Measurements from ENCODE around the gene MFGE8. TPM values are rescaled to one million over a fixed set of nuclear protein-coding genes. Genes with fewer than 3 reads are reported as not detected.

Gene MFGE8
- total RNA-seq, 1 experiment from 2014 or later = 151 TPM

GRCh38 chr15:88908123-88908522 lies 5.1 kb downstream of the MFGE8 start:
- peaks cover 73% of the 10 kb centered on the region for H3K36me3 ChIP-seq (replicated peaks; ENCODE audit: control insufficient read depth, insufficient read depth, low read length)
- H3K4me3 ChIP-seq (ENCODE audit: insufficient read depth, low read depth, low read length) = no peak overlapping the region
- H3K27me3 ChIP-seq (ENCODE audit: control insufficient read depth, insufficient read depth, low read length) = no peaks in the 10 kb centered on the region
- peak; percentile 21 for DNase-seq

- Histone ChIP-seq H3K36me3 (replicated peaks; ENCODE audit: control insufficient read depth, insufficient read depth, low read length) (peaks cover 83% of the 10 kb centered on the region), H3K4me3 (ENCODE audit: insufficient read depth, low read depth, low read length) (no peak overlapping the region), H3K27me3 (ENCODE audit: control insufficient read depth, insufficient read depth, low read length) (no peaks in the 10 kb centered on the region)
- peak; percentile 24 for DNase-seq
These were observed 6.1 kb downstream of the MFGE8 start for GRCh38 chr15:88907111-88907510.

GRCh38 chr15:88906551-88906950 lies 6.6 kb downstream of the MFGE8 start:
- DNase-seq = peak; percentile 19
- no peak overlapping the region for H3K4me3 ChIP-seq (ENCODE audit: insufficient read depth, low read depth, low read length)
- H3K36me3 ChIP-seq (replicated peaks; ENCODE audit: control insufficient read depth, insufficient read depth, low read length) = peaks cover 89% of the 10 kb centered on the region
- H3K27me3 ChIP-seq (ENCODE audit: control insufficient read depth, insufficient read depth, low read length) = no peaks in the 10 kb centered on the region

- DNase-seq = no peak
- H3K36me3 ChIP-seq (replicated peaks; ENCODE audit: control insufficient read depth, insufficient read depth, low read length) = peaks cover 92% of the 10 kb centered on the region
- no peak overlapping the region for H3K4me3 ChIP-seq (ENCODE audit: insufficient read depth, low read depth, low read length)
- no peaks in the 10 kb centered on the region for H3K27me3 ChIP-seq (ENCODE audit: control insufficient read depth, insufficient read depth, low read length)
These were observed 7.0 kb downstream of the MFGE8 start for GRCh38 chr15:88906130-88906529.

- Histone ChIP-seq H3K36me3 (replicated peaks; ENCODE audit: control insufficient read depth, insufficient read depth, low read length) (peaks cover 92% of the 10 kb centered on the region), H3K4me3 (ENCODE audit: insufficient read depth, low read depth, low read length) (no peak overlapping the region), H3K27me3 (ENCODE audit: control insufficient read depth, insufficient read depth, low read length) (no peaks in the 10 kb centered on the region)
- peak; percentile 30 for DNase-seq
These were observed 7.6 kb downstream of the MFGE8 start for GRCh38 chr15:88905576-88905975.

- H3K27me3 ChIP-seq (ENCODE audit: control insufficient read depth, insufficient read depth, low read length) = no peaks in the 10 kb centered on the region
- peak; percentile 90 for DNase-seq
- H3K36me3 ChIP-seq (replicated peaks; ENCODE audit: control insufficient read depth, insufficient read depth, low read length) = peaks cover 88% of the 10 kb centered on the region
- H3K4me3 ChIP-seq (ENCODE audit: insufficient read depth, low read depth, low read length) = no peak overlapping the region
These were observed 8.4 kb downstream of the MFGE8 start for GRCh38 chr15:88904624-88905327.

DNA sequence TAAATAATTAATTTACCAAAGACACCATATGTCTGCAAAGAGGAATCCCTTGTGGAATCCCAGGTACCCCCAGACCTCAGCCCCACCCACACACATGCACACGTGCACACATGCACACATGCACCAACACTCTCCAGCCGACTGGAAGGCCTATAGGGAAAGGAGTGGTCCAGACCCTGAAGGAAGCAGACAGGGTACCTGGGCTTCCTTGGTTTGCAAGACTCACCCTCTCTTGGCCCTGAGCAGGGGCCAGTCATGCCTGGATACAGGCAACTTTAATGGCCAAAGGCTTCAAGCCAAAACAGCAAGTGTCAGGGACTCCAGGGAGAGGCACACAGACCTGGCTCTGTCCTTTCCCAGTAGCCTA lies 8.9 kb downstream of the MFGE8 start:
- DNase-seq = no peak
- Histone ChIP-seq H3K36me3 (replicated peaks; ENCODE audit: control insufficient read depth, insufficient read depth, low read length) (peaks cover 87% of the 10 kb centered on the region), H3K27me3 (ENCODE audit: control insufficient read depth, insufficient read depth, low read length) (no peaks in the 10 kb centered on the region), H3K4me3 (ENCODE audit: insufficient read depth, low read depth, low read length) (no peak overlapping the region)

- no peaks in the 10 kb centered on the region for H3K27me3 ChIP-seq (ENCODE audit: control insufficient read depth, insufficient read depth, low read length)
- H3K36me3 ChIP-seq (replicated peaks; ENCODE audit: control insufficient read depth, insufficient read depth, low read length) = peaks cover 73% of the 10 kb centered on the region
- no peak overlapping the region for H3K4me3 ChIP-seq (ENCODE audit: insufficient read depth, low read depth, low read length)
- peak; percentile 6 for DNase-seq
These were observed 10.3 kb downstream of the MFGE8 start for GRCh38 chr15:88902846-88903245.

DNA sequence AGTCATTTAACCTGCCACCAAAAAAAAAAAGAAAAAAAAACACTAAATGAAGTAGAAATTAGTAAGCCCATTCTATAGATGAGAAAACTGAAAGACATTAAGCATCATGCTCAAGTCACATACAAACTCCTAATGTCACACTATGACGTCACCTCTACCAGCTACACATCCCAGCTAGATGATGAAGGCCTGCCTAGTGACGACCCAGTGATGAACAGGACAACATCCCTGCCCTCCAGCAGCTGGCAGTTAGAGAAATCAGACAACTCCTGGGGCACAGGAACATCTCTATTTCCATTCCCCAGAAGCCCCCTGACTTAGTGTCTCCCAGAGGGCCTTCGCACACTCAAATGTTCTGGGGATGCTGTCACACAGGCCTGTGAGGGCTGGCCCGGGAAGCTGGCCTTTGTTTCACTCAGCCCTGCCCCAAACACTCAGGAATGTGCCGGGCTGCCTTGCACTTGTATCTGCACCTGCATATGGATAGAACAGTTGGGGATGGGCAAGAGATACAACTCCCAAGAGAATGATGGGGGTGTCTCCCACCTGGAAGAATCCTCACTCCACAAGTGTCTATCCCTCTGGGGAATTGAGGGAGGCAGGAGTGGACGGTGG lies 10.9 kb downstream of the MFGE8 start:
- peaks cover 67% of the 10 kb centered on the region for H3K36me3 ChIP-seq (replicated peaks; ENCODE audit: control insufficient read depth, insufficient read depth, low read length)

DNA sequence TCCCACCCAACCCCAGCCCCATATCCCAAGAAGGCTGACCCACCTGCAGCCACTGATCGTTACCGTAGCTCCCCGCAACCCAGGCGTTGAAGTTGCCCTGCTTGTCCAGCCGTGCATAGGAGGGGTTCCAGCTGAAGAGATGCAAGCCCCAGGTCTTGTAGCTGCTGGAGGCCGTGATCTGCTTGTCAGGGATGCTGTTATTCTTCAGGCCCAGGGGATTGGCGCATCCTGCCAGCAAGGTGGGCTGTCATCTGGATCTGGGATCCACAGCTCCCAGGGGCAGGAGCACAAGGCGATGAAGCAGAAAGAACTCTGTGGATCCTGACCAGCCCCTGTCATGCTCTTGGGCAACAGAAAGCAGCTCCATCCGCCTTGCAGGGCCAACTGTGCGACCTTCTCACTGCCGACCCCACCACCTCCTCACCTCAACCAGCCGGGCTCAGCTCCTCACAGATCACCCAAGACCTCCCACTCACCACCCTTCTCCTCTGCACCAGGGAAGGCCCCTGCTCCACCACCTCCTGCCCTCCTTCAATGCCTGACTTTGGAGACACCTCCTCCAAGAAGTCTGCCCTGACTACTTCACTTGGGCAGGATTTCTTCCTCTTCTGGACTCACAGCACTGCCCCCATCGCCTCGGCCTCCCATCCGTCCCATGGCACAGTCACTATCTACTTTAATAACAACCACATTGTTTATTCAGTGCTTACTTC lies 11.5 kb downstream of the MFGE8 start:
- DNase-seq = peak; percentile 9
- Histone ChIP-seq H3K4me3 (ENCODE audit: insufficient read depth, low read depth, low read length) (no peak overlapping the region), H3K36me3 (replicated peaks; ENCODE audit: control insufficient read depth, insufficient read depth, low read length) (peaks cover 63% of the 10 kb centered on the region)

More for the DNA sequence above, 10.9 kb downstream of the MFGE8 start:
- peak; percentile 7 for DNase-seq
- no peak overlapping the region for H3K4me3 ChIP-seq (ENCODE audit: insufficient read depth, low read depth, low read length)
- no peaks in the 10 kb centered on the region for H3K27me3 ChIP-seq (ENCODE audit: control insufficient read depth, insufficient read depth, low read length)

DNA sequence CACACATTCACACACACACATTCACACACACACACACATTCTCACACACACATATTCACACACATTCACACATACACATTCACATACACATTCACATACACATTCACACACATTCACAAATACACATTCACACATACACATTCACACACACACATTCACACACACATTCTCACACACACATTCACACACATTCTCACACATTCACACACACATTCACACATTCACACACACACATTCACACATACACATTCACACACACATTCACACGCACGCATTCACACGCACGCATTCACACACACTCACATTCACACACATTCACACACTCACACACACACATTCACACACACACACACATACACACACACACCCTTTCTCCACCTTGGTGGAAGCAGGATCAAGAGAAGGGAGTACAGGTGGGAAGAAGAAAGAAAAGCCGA lies 12.2 kb downstream of the MFGE8 start:
- Histone ChIP-seq H3K36me3 (replicated peaks; ENCODE audit: control insufficient read depth, insufficient read depth, low read length) (peaks cover 57% of the 10 kb centered on the region), H3K4me3 (ENCODE audit: insufficient read depth, low read depth, low read length) (no peak overlapping the region), H3K27me3 (ENCODE audit: control insufficient read depth, insufficient read depth, low read length) (no peaks in the 10 kb centered on the region)
- DNase-seq = no peak

More for the DNA sequence above, 11.5 kb downstream of the MFGE8 start:
- H3K27me3 ChIP-seq (ENCODE audit: control insufficient read depth, insufficient read depth, low read length) = no peaks in the 10 kb centered on the region

- Histone ChIP-seq H3K27me3 (ENCODE audit: control insufficient read depth, insufficient read depth, low read length) (peaks cover 4% of the 10 kb centered on the region), H3K4me3 (ENCODE audit: insufficient read depth, low read depth, low read length) (no peak overlapping the region), H3K36me3 (replicated peaks; ENCODE audit: control insufficient read depth, insufficient read depth, low read length) (peaks cover 51% of the 10 kb centered on the region)
- peak; percentile 24 for DNase-seq
These were observed 12.7 kb downstream of the MFGE8 start for GRCh38 chr15:88900309-88900981.

GRCh38 chr15:88899251-88899650 lies 13.9 kb downstream of the MFGE8 start:
- Histone ChIP-seq H3K36me3 (replicated peaks; ENCODE audit: control insufficient read depth, insufficient read depth, low read length) (peaks cover 41% of the 10 kb centered on the region), H3K27me3 (ENCODE audit: control insufficient read depth, insufficient read depth, low read length) (peaks cover 15% of the 10 kb centered on the region), H3K4me3 (ENCODE audit: insufficient read depth, low read depth, low read length) (no peak overlapping the region)
- DNase-seq = peak; percentile 47

- H3K27me3 ChIP-seq (ENCODE audit: control insufficient read depth, insufficient read depth, low read length) = peaks cover 15% of the 10 kb centered on the region
- no peak overlapping the region for H3K4me3 ChIP-seq (ENCODE audit: insufficient read depth, low read depth, low read length)
- H3K36me3 ChIP-seq (replicated peaks; ENCODE audit: control insufficient read depth, insufficient read depth, low read length) = peaks cover 36% of the 10 kb centered on the region
- DNase-seq = peak; percentile 47
These were observed 14.4 kb downstream of the MFGE8 start for GRCh38 chr15:88898736-88899135.

Measured in H7 (cell line).